Measurements from ENCODE around the gene STIM1.

STIM1 gene

GRCh38 chr11:3890806-3891205 is 35.3 kb downstream of the STIM1 start:
- no peak overlapping the region for H3K27ac ChIP-seq
- no peak for TF ChIP-seq CTCF (conservative IDR thresholded peaks at IDR 0.05)

DNA sequence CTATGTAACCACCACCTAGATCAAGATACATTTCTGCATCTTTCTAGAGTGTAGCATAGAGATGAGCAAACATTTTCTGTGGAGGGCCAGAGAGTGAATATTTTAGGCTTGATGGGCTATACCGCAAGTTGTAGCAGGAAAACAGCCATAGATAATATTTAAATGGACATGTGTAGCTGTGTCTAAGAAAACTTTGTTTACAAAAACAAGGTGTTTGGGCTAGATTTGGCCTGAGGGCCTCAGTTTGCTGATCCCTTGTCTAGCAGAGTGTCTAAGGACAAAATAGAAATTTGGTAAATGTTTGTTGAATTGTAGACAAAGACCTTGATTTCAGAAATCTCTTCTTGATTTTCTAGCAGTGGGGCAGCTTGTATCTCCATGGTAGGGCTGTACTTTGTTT is 36.3 kb downstream of the STIM1 start:
- TF ChIP-seq CTCF (conservative IDR thresholded peaks at IDR 0.05) = no peak
- H3K27ac ChIP-seq = no peak overlapping the region

DNA sequence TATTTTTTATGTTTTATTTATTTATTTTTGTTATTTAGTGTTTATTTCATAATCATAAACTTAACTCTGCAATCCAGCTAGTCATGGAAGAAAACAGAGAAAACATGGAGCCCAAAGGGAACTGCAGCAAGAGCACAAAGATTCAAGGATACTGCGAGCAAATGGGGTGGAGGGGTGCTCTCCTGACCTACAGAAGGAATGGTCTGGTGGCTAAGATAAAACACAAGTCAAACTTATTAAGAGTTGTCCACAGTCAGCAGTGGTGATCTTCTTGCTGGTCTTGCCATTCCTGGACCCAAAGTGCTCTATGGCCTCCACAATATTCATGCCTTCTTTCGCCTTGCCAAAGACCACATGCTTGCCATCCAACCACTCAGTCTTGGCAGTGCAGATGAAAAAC is 36.7 kb downstream of the STIM1 start:
- TF ChIP-seq CTCF (conservative IDR thresholded peaks at IDR 0.05) = no peak
- H3K27ac ChIP-seq = no peak overlapping the region

DNA sequence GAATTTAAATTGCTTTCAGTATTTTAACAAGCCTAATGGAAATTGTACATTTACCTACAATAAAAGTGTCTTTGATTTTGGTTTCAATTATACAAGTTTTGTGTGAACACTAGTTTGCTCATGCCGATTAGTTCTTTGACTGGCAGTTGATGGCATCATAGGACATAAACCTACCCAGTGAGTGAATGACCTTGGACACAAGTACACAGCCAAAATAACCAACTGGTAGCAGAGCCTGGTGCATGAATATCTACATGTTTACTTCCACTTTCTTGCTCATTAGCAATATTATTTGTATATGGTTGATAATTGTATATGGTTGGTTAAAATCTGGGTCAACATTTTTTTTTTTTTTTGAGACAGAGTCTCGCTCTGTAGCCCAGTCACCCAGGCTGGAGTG is 37.8 kb downstream of the STIM1 start:
- no peak overlapping the region for H3K27ac ChIP-seq
- no peak for TF ChIP-seq CTCF (conservative IDR thresholded peaks at IDR 0.05)

GRCh38 chr11:3894128-3894731 is 38.8 kb downstream of the STIM1 start:
- no peak for TF ChIP-seq CTCF (conservative IDR thresholded peaks at IDR 0.05)
- H3K27ac ChIP-seq = no peak overlapping the region

GRCh38 chr11:3896644-3897043 is 41.2 kb downstream of the STIM1 start:
- TF ChIP-seq CTCF (conservative IDR thresholded peaks at IDR 0.05) = no peak
- H3K27ac ChIP-seq = no peak overlapping the region

- H3K27ac ChIP-seq = peak overlapping the region; percentile 33; the same call in 1 of the 2 replicates
Observed at GRCh38 chr11:3900230-3900629, 44.8 kb downstream of the STIM1 start.

DNA sequence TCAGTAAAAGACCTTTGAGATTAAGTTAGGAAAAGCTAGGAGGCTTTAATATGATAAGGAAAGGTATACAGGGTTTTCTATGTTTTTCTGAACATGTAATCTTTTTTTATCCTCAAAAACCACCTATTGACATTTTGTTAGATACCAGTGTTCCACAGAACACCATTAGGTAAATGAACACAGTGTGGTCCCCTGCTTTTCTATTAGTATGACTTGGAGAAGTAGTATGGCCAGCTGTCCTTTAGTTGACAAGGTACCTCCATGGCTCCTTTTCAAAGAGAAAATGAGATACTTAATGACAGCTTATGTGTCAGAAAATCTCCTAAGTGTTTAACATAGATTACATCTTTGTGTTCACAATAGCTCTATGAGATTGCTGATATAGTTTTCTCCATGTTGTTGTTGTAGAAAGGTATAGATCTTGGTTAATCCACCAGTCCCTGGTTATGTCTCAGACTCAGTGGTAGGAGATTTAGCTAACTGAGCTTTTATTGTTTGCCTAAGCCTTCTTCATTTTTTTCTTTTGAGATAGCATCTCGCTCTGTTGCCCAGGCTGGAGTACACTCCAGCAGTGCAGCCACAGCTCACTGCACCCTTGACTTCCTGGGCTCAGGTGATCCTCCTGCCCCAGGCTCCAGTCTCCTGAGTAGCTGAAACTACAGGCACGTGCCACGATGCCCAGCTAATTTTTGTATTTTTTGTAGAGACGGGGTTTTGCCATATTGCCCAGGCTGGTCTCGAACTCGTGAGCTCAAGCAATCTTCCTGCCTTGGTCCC is 46.0 kb downstream of the STIM1 start:
- no peak for TF ChIP-seq CTCF (conservative IDR thresholded peaks at IDR 0.05)
- H3K27ac ChIP-seq = peak overlapping the region; percentile 33; the same call in 1 of the 2 replicates
